Glomerular endothelial cell (primary cell): Measurements from ENCODE around the gene KYAT1. TPM values are rescaled to one million over a fixed set of nuclear protein-coding genes. Genes with fewer than 3 reads are reported as not detected.
"Not testable (repeated sequence)": the region's sequence is repeated elsewhere in the genome, so short reads cannot be mapped to it uniquely, and the experiment has no call there.

Source experiments
- DNase-seq: peaks from one replicate; pipeline ENCODE4 v3.0.0-alpha.2; 2011; ENCODE audit warnings: low read depth, low spot score; ENCODE audit errors: extremely low read depth
- total RNA-seq: library from RNA; depleted of rRNA; stranded (reverse); fragments of >200 nt; gene quantifications from 2 replicates; pipeline ENCODE4 v1.2.3, GENCODE V29; 2015

KYAT1 gene
- total RNA-seq, 1 donor from 2014 or later, result 6.1 TPM

- DNase-seq, result not testable (repeated sequence)
These were observed 38.6 kb downstream of the KYAT1 start for GRCh38 chr9:128843171-128843570.

DNA sequence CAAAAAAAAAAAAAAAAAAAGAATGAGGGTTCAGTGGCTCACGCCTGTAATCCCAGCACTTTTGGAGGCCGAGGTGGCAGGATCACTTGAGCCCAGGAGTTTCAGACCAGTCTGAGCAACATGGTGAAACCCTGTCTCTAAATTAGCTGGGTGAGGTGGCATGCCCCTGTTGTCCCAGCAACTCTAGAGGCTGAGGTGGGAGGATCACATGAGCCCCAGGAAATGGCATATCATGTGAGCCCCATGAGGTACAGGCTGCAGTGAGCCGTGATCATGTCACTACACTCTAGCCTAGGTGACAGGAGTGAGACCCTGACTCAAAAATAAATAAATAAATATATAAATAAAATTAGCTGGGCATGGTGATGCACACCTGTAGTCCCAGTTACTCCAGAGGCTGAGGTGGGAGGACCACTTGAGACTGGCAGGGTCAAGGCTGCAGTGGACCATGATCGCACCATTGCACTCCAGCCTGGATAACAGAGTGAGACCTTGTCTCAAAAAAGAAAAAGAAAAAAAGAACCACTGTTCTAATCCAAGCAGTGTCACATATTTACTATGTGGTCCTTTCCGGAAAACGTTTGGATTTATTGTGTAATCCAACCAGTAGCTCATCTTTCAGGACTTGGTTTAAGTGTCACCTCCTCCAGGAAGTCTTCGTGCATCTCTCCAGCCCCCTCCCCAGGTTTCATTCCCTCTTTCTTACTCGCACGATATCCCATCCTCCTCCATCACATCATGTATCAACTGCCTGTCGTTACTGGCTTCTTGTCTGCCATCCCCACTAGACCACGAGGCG, 39.9 kb downstream of the KYAT1 start:
- DNase-seq, result no peak

- DNase-seq, result no peak
These were observed 41.2 kb downstream of the KYAT1 start for GRCh38 chr9:128840524-128840923.

GRCh38 chr9:128838338-128838737, 43.4 kb downstream of the KYAT1 start:
- DNase-seq, result no peak

DNA sequence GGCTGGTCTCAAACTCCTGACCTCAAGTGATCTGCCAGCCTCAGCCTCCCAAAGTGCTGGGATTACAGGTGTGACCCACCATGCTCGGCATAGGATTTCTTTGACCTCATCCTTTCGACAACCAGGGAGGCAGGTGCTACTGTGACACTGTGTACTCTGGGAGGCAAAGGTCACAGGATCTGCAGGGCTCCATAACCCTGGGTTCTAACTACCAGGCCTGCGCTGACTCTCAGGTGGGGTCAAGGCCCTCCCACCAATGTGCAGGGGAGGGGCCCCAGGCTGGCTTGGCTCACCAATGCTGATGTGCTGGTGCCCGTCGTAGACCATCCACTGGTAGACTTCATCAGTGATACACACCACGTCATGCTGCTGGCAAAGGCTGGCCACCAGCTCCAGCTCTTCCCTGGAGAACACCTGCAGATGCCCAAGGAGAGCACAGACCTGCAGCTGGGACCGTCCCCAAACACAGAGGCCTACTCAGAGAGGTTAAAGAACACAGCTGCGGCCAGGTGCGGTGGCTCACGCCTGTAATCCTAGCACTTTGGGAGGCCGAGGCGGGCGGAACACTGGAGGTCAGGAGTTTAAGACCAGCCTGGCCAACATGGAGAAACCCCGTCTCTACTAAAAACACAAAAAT, 45.1 kb downstream of the KYAT1 start:
- no peak for DNase-seq

GRCh38 chr9:128835246-128836210, 46.2 kb downstream of the KYAT1 start:
- DNase-seq, result no peak

GRCh38 chr9:128833696-128834095, 48.1 kb downstream of the KYAT1 start:
- no peak for DNase-seq

DNA sequence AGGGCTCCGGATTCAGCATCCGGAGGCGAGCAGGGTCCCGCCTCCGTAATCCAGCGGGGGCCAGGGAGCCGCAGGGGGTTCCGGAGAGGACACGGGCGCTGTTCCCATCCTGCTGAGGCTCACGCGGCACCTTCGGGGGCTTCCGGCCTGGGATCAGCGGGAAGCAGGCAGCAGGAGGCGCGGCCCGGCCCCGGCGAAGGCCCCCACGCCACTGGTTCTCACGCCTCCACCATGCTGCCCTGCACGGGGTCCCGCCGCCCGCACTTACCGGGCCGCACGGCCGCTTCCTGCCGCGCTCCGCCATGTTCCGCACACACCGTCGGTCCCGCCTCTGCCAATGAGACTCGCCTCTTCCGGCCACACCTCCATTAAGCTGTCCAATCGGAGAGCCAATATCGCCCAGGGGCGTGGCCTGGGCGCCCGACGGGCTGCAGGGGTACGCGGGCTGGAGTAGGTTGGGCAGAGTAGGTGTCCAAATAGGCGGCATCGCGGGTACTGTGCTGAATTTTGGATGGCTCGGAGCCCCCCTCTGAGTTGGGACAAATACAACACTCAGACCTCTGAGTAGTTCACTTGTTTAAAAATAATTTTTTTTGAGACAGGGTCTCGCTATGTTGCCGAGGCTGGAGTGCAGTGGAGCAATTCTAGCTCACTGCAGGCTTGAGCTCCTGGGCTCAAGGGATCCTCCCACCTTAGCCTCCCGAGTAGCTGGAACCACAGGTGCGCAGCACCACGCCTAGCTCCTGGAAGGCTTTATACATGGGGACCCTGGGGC, 52.1 kb downstream of the KYAT1 start, which contains the start of gene SPOUT1:
Gene SPOUT1 (minus strand): TSS at position 318 of the 775 bp plus-strand sequence. CDS start 14 bp downstream, at position 304.
- peak; percentile 31 for DNase-seq

DNA sequence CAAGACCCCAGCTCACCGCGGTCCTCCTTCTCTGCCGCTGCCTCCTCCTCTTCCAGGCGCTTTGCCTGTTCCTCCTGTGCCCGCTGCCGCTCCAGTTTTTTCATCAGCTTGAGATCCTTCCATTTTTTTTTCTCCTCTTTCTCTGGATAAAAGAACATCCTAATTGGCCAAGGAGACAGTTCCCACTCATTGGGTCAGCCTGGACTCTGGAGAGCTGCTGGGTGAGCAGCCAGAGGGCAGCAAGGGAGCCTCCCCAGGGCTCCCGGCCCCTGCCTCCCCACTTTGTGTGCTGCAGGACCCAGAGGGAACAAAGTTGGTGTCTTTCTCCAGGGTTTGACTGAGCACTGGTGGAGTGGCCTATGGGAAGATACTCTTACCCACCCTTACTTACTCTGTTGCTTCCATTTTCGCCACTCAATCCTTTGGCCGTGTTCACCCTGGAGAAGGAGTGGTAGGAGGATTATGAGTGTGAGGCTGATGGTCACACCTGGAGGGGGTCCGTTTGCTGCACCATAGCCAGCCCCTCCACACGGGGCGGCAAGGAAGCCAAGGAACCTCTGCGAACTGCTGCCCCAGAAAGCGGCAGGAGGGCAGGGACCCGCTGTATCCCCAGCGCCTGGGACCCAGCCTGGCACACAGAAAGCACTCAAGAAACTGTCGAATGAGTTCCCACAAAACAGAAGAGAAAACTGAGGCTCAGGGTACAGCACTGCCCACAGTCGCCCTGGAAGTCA, 52.9 kb downstream of the KYAT1 start:
- no peak for DNase-seq

GRCh38 chr9:128828267-128828666, 53.5 kb downstream of the KYAT1 start:
- DNase-seq, result no peak

- no peak for DNase-seq
These were observed 55.6 kb downstream of the KYAT1 start for GRCh38 chr9:128825923-128826700.

DNA sequence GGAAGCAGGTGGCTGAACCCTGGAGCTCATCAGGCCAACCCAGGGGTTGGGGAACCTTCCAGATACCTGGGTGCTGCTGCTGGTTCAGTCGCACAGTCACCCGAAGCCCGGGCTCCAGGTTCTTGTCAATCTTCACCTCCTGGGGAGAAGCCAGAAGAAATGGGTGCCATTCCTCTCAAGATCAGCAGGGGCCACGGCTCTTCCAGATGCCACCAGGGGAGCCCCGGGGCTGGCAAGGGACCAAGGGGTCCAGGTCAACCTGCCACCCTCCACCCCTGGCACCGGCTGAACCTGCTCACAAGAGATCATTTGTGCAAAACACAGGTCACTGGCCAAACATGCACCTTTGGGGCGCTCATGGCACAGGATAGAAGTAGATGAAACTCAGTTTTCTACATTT, 56.8 kb downstream of the KYAT1 start:
- DNase-seq, result no peak

- DNase-seq, result no peak
These were observed 57.8 kb downstream of the KYAT1 start for GRCh38 chr9:128823903-128824406.

DNA sequence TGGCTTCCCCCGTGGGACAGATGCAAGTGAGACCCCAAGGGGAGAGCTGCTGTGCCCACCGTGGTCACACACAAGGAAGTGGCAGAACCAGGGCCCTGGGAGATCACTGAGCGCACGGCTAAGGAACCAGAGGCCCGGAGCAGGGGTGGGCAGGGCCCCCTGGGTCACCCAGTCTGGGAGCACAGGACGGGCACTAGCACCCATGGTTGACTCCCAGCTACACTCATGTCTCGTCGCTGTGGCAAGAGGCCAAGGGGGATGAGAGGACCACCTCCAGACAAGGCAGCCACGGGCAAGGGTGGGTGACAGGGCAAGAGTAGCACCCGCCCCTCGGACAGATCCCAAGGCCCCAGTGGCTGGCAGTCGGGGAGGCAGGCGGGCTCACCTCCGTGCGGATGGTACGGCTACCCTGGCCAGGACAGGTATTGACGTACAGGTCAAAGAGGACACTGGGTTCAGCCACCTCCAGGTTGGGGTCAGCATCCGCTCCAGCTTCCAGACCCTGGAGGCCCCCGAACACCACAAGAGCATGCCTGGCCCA, 58.3 kb downstream of the KYAT1 start:
- DNase-seq, result no peak

- DNase-seq, result no peak
These were observed 59.2 kb downstream of the KYAT1 start for GRCh38 chr9:128822407-128823042.

GRCh38 chr9:128821584-128822406, 60.0 kb downstream of the KYAT1 start:
- DNase-seq, result no peak
